Measurements from ENCODE around the gene TANK. TPM values are rescaled to one million over a fixed set of nuclear protein-coding genes. Genes with fewer than 3 reads are reported as not detected.
A peak's percentile ranks its signal among the peaks of the same experiment; 100 is the strongest.

Gene TANK
- total RNA-seq, 4 donors from 2014 or later = 63.8 to 97.7 (median 88.8) TPM

GRCh38 chr2:161120775-161121174 lies 39.5 kb upstream of the TANK start:
- no peaks in the 10 kb centered on the region for H3K36me3 ChIP-seq
- no peak for TF ChIP-seq POLR2A (IDR thresholded peaks at IDR 0.05)
- TF ChIP-seq CTCF (IDR thresholded peaks at IDR 0.05) = no peak
- no peak overlapping the region for H3K27ac ChIP-seq
- peaks cover 0 to 6% (median 0%) of the 10 kb centered on the region in 4 donors for H3K4me1 ChIP-seq
- H3K4me3 ChIP-seq = no peak overlapping the region
- no peaks in the 10 kb centered on the region for H3K27me3 ChIP-seq
- no peaks in the 10 kb centered on the region for H3K9me3 ChIP-seq
- DNase-seq = no peak

- Histone ChIP-seq H3K9me3 (no peaks in the 10 kb centered on the region), H3K36me3 (no peaks in the 10 kb centered on the region), H3K4me1 (peaks cover 0 to 6% (median 0%) of the 10 kb centered on the region in 4 donors), H3K27me3 (no peaks in the 10 kb centered on the region), H3K4me3 (no peak overlapping the region), H3K27ac (no peak overlapping the region)
- DNase-seq = no peak
- TF ChIP-seq POLR2A (IDR thresholded peaks at IDR 0.05) (no peak), CTCF (IDR thresholded peaks at IDR 0.05) (no peak)
Measured at GRCh38 chr2:161121622-161122021, 38.6 kb upstream of the TANK start.

DNA sequence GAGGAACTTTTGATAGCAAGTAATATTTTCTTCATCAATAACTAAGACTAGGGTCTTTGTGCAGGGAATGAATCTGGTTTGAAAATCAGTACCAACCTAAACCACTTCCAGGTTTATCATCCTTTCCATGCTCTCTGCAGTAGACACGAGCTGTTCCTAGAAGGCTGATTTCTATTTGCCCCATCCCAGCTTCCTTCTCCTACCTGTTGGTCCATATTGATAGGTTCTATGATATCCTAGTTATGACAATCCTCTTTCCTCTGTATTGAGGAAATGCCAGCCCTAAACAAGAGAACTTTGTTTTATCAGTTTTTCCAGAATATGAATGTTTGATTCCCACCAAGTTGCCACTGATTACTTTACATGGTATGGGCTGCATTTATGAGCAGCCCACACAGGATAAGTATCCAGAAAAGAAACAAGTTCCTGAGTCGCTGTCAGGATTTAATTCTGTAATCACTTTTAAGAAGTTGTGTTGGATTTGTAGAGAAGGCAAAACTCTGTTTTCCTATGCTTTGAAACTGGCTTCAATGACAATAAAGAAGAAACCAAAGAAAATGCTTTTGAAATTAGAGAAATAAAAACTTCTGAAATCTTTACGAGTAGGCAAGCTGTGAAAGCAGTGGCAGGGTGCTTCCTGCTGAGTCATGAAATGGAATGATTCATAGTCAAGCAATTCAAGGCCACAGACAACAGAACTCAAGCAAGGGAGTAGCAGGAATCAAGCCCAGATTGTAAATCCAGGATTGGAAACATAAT lies 37.3 kb upstream of the TANK start:
- TF ChIP-seq CTCF (IDR thresholded peaks at IDR 0.05) (no peak), POLR2A (IDR thresholded peaks at IDR 0.05) (no peak)
- H3K27me3 ChIP-seq = no peaks in the 10 kb centered on the region

DNA sequence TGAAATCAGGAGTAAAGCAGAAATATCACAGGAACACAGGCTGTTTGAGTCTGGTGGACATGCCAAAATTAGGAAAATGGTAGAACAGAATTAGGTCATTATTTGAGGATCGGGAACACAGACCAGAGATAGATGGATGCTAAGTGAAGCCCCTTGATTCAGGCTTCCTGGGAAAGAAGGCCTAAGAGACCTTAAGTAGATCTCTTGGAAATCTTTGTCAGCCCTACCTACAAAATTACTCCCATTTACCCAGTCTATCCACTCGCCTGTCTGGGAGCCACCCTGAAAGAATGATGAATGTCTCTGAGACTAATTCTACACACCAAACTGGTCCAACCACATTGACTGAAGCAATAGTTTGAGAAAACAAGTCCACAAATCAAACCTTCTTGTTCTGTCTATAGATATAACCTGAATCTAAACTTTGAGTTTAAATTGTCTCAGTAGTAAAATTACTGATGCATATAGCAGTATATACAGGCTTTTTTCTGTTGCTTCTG lies 36.6 kb upstream of the TANK start:
- Histone ChIP-seq H3K4me1 (peaks cover 0 to 6% (median 0%) of the 10 kb centered on the region in 4 donors), H3K9me3 (no peaks in the 10 kb centered on the region), H3K27me3 (no peaks in the 10 kb centered on the region), H3K27ac (peak overlapping the region; percentile 13 to 59 (median 40)), H3K36me3 (no peaks in the 10 kb centered on the region), H3K4me3 (no peak overlapping the region)
- TF ChIP-seq POLR2A (IDR thresholded peaks at IDR 0.05) (no peak), CTCF (IDR thresholded peaks at IDR 0.05) (no peak)
- no peak for DNase-seq

More for the DNA sequence above, 37.3 kb upstream of the TANK start:
- Histone ChIP-seq H3K9me3 (no peaks in the 10 kb centered on the region), H3K4me1 (peaks cover 0 to 6% (median 0%) of the 10 kb centered on the region in 4 donors), H3K27ac (peak overlapping the region in 3 of 4 donors; percentile 18 to 59 (median 29)), H3K36me3 (no peaks in the 10 kb centered on the region), H3K4me3 (peak overlapping the region in 1 of 4 donors; percentile 28)
- DNase-seq = peak in 1 of 3 donors; percentile 64

DNA sequence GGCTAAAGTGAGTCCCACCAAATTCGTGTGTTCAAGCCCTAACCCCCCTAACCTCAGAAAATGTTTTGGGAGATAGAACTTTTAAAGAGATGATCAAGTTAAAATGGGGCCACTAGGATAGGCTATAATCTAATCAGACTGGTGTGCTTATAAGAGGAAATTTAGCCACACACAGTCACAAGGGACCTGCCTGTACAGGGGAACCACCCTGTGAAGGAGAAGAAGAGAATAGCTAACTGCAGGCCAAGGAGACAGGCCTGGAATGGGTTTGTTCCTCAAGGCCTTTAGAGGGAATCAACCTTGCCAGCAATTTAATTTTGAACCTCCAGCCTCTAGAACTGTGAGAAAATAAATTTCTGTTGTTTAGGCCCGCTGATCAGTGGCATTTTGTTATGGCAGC lies 36.0 kb upstream of the TANK start:
- no peak for TF ChIP-seq POLR2A (IDR thresholded peaks at IDR 0.05)
- no peak for TF ChIP-seq CTCF (IDR thresholded peaks at IDR 0.05)
- DNase-seq = no peak
- no peaks in the 10 kb centered on the region for H3K36me3 ChIP-seq
- H3K27ac ChIP-seq = no peak overlapping the region
- no peaks in the 10 kb centered on the region for H3K27me3 ChIP-seq
- H3K9me3 ChIP-seq = no peaks in the 10 kb centered on the region
- H3K4me3 ChIP-seq = no peak overlapping the region
- H3K4me1 ChIP-seq = peaks cover 0 to 6% (median 0%) of the 10 kb centered on the region in 4 donors

Data from Peyer's patch (tissue), 4 donors.